Spleen (tissue), 11 donors: ENCODE data around the gene FAM171A1. TPM values are rescaled to one million over a fixed set of nuclear protein-coding genes. Genes with fewer than 3 reads are reported as not detected.

Source experiments
- DNase-seq: peaks from one replicate; pipeline ENCODE4 v3.0.0-alpha.2; 2020
- H3K27ac ChIP-seq, 8 donors: fragments of 200-600 bp; sonication (generic) in 7 of 8; 1 replicate in 4 of 8; 2 replicates in 4 of 8; pipeline versions ENCODE4 v1.5.0 to v1.8.0; 2016 to 2021; ENCODE audit warnings: inconsistent platforms in 4 of 8, mild to moderate bottlenecking in 4 of 8, moderate library complexity in 1 of 8
- H3K27me3 ChIP-seq, 7 donors: fragments of 200-600 bp; sonication (generic) in 6 of 7; replicated peaks in 1 of 7; 1 replicate in 4 of 7; 2 replicates in 3 of 7; pipeline versions ENCODE4 v1.5.0 to v1.8.0; 2016 to 2021; ENCODE audit warnings: inconsistent platforms in 3 of 7, mild to moderate bottlenecking in 1 of 7
- H3K36me3 ChIP-seq, 6 donors: fragments of 200-600 bp; sonication (generic) in 5 of 6; 1 replicate in 4 of 6; 2 replicates in 2 of 6; pipeline versions ENCODE4 v1.5.0 to v1.8.0; 2016 to 2021; ENCODE audit warnings: inconsistent platforms in 2 of 6
- H3K4me1 ChIP-seq, 6 donors: fragments of 200-600 bp; sonication (generic) in 5 of 6; 1 replicate in 3 of 6; 2 replicates in 3 of 6; pipeline versions ENCODE4 v1.5.0 to v1.8.0; 2016 to 2021; ENCODE audit warnings: inconsistent platforms in 3 of 6
- H3K4me3 ChIP-seq, 8 donors: fragments of 200-600 bp; sonication (generic) in 7 of 8; 1 replicate in 4 of 8; 2 replicates in 4 of 8; pipeline versions ENCODE4 v1.5.0 to v1.8.0; 2016 to 2021; ENCODE audit warnings: inconsistent platforms in 4 of 8, mild to moderate bottlenecking in 4 of 8, moderate library complexity in 2 of 8
- H3K9me3 ChIP-seq, 8 donors: fragments of 200-600 bp; sonication (generic) in 7 of 8; 1 replicate in 4 of 8; 2 replicates in 4 of 8; pipeline versions ENCODE4 v1.5.0 to v1.8.0; 2016 to 2021; ENCODE audit warnings: inconsistent platforms in 4 of 8
- POLR2A ChIP-seq, 3 donors: fragments of 450-650 bp; IDR thresholded peaks; one replicate each; pipeline ENCODE4 v1.5.1; 2017; ENCODE audit warnings: antibody characterized with exemption in 3 of 3, mild to moderate bottlenecking in 1 of 3
- POLR2AphosphoS5 ChIP-seq, 3 donors: sonication (generic); formaldehyde crosslinking; IDR thresholded peaks; one replicate each; pipeline ENCODE4 v1.5.1; 2017; ENCODE audit warnings: antibody characterized with exemption in 3 of 3
- WGBS, 5 donors: extraction: QIAGEN DNeasy Blood & Tissue Kit in 3 of 5; methylation state at CpG; one replicate each; pipeline versions ENCODE4 v1.1.5 to v1.1.7; 2013 to 2018; 5-methylcytosine and 5-hydroxymethylcytosine counted together
- intact Hi-C: fragments of 100-400 bp; cut with DNase I; formaldehyde crosslinking; loops from one replicate; pipeline ENCODE4 v1.15.0; 2023; ENCODE audit warnings: low total_unique reads
- polyA plus RNA-seq, 3 donors: library from polyadenylated mRNA; stranded (reverse); fragments of 200-250 nt; gene quantifications; one replicate each; pipeline ENCODE4 v1.2.1, GENCODE V29; 2013
- total RNA-seq, 7 donors: library from RNA; depleted of rRNA in 3 of 7; stranded (reverse); fragments of >200 nt in 3 of 7; fragmentation: NEBNext Ultra II Directional in 4 of 7; extraction: Animal tissue kit (Norgen Biotek cat#: 25700) in 4 of 7; gene quantifications; one replicate each; pipeline versions ENCODE4 v1.1.0 to v1.2.1, GENCODE V29; 2016 to 2021
- TF ChIP-seq, protein P1 (sequence below), 11 experiments: fragments of 200-600 bp in 7 of 11; fragments of 450-650 bp in 4 of 11; sonication (generic) in 4 of 11; IDR thresholded peaks in 8 of 11; conservative IDR thresholded peaks in 3 of 11; 1 replicate in 7 of 11; 2 replicates in 4 of 11; pipeline versions ENCODE4 v1.4.0 to v1.8.0; 2016 to 2021; ENCODE audit warnings: antibody characterized with exemption in 11 of 11, inconsistent platforms in 4 of 11, mild to moderate bottlenecking in 1 of 11
- donor health status: healthy with polysubstance abuse.
- donor health status: DM: no; HTN: no; CAD: no; lungs with moderate emphysema.
- donor health status: DM: no; HTN: no; CAD: no.
- donor health status: Bipolar disorder and iron deficiency.
- donor health status: healthy.
- donor health status: DM: no; HTN: no; CAD: no.
- donor health status: DM: yes; HTN: yes; CAD: no.

Gene FAM171A1
- total and polyA plus RNA-seq, 10 donors: 3.5 to 34.0 (median 19.6) TPM

DNA sequence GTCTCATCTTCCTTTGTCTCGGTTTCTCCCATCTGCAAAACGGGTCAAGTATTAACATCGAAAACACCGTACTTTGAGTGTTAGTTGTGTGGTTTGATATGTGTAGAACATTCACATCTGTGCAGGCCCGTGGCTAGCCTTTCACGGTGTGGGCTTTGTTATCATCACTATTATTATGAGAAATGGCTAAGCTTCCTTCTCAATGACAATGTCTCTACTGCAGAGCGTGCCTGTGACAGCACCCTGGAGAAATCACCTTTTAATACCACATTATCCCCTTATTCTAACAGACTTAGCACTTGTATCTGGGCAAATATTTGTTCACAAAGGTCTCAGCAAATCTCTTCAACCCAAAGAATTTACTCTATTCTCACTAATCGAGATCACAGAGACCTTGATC is 55.8 kb downstream of the FAM171A1 start:
- WGBS, 5 donors: 86 to 94% (median 91%) methylated on average over 8 of the region's 8 CpGs
- TF ChIP-seq, protein P1, sequence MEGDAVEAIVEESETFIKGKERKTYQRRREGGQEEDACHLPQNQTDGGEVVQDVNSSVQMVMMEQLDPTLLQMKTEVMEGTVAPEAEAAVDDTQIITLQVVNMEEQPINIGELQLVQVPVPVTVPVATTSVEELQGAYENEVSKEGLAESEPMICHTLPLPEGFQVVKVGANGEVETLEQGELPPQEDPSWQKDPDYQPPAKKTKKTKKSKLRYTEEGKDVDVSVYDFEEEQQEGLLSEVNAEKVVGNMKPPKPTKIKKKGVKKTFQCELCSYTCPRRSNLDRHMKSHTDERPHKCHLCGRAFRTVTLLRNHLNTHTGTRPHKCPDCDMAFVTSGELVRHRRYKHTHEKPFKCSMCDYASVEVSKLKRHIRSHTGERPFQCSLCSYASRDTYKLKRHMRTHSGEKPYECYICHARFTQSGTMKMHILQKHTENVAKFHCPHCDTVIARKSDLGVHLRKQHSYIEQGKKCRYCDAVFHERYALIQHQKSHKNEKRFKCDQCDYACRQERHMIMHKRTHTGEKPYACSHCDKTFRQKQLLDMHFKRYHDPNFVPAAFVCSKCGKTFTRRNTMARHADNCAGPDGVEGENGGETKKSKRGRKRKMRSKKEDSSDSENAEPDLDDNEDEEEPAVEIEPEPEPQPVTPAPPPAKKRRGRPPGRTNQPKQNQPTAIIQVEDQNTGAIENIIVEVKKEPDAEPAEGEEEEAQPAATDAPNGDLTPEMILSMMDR (IDR thresholded peaks at IDR 0.05 in 8 of 11, conservative IDR thresholded peaks at IDR 0.05 in 3 of 11): no peak
- no peak for TF ChIP-seq POLR2AphosphoS5 (IDR thresholded peaks at IDR 0.05)
- no peak for TF ChIP-seq POLR2A (IDR thresholded peaks at IDR 0.05)
- no peak for DNase-seq
- Histone ChIP-seq H3K27ac (no peak overlapping the region), H3K9me3 (no peaks in the 10 kb centered on the region), H3K4me3 (no peak overlapping the region), H3K27me3 (no peaks in the 10 kb centered on the region), H3K36me3 (no peaks in the 10 kb centered on the region), H3K4me1 (peaks cover 0 to 18% (median 7%) of the 10 kb centered on the region in 6 donors)
- intact Hi-C loops: no loop called here

DNA sequence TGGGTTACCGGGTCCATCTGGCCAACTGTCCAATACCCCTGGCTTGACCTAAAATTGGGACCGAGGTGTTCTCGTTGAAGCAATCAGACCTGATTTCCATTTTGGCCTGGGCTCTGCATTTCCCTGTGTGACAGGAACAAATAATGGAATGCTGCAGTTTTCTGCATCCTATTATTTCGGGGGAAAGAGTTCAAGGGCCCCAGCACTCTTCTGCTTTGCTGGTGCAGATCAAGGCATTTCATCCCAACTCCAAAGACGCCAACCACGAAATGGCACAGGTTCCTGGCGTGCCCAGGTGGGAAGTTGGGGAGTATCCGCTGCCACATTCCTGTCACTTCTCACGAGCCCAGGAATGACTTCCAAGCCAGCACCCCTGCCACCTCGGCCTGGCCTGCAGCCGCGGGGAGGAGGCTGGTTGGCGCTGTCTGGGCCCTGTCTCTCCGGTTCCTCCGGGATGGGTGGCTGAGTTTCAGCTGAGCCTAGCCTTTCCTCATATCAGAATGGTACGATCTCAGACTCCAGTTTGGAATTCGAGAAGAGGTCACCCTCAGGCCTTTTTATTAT is 56.5 kb downstream of the FAM171A1 start:
- intact Hi-C loops: no loop called here
- Histone ChIP-seq H3K4me3 (no peak overlapping the region), H3K27me3 (no peaks in the 10 kb centered on the region), H3K9me3 (no peaks in the 10 kb centered on the region), H3K27ac (peak overlapping the region in 6 of 8 donors; percentile 15 to 71 (median 39)), H3K36me3 (no peaks in the 10 kb centered on the region), H3K4me1 (peaks cover 0 to 18% (median 7%) of the 10 kb centered on the region in 6 donors)
- TF ChIP-seq, protein P1 (IDR thresholded peaks at IDR 0.05 in 8 of 11, conservative IDR thresholded peaks at IDR 0.05 in 3 of 11): no peak
- TF ChIP-seq POLR2A (IDR thresholded peaks at IDR 0.05) (no peak), POLR2AphosphoS5 (IDR thresholded peaks at IDR 0.05) (no peak)
- WGBS, 5 donors: 88 to 94% (median 92%) methylated on average over 17 of the region's 17 CpGs
- no peak for DNase-seq

DNA sequence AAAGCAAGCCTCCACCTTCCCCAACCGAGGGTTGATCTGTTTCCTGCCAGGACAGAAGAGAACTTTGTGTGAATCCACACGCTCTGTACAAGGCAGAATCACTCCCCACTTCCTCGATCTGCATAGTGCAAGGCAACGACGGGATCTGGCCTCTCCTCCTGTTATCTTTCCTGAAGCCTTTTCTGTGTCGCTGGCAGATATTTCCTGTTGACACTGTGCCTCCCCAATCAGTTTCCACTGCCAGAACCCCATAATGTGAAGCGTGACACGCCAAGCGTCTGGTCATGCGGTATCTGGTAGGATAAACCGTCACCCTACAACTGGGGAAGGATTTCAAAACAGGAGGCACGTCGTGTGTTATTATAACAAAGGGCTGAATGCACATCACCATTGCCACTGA is 57.2 kb downstream of the FAM171A1 start:
- Histone ChIP-seq H3K36me3 (no peaks in the 10 kb centered on the region), H3K9me3 (no peaks in the 10 kb centered on the region), H3K4me3 (no peak overlapping the region), H3K4me1 (peaks cover 0 to 18% (median 7%) of the 10 kb centered on the region in 6 donors), H3K27ac (peak overlapping the region in 6 of 8 donors; percentile 15 to 71 (median 39)), H3K27me3 (no peaks in the 10 kb centered on the region)
- intact Hi-C loops: no loop called here
- TF ChIP-seq, protein P1 (IDR thresholded peaks at IDR 0.05 in 8 of 11, conservative IDR thresholded peaks at IDR 0.05 in 3 of 11): no peak
- peak in 1 of 3 donors; percentile 67 for TF ChIP-seq POLR2AphosphoS5 (IDR thresholded peaks at IDR 0.05)
- TF ChIP-seq POLR2A (IDR thresholded peaks at IDR 0.05): no peak
- WGBS, 5 donors: 11 to 20% (median 13%) methylated on average over 13 of the region's 13 CpGs
- no peak for DNase-seq

DNA sequence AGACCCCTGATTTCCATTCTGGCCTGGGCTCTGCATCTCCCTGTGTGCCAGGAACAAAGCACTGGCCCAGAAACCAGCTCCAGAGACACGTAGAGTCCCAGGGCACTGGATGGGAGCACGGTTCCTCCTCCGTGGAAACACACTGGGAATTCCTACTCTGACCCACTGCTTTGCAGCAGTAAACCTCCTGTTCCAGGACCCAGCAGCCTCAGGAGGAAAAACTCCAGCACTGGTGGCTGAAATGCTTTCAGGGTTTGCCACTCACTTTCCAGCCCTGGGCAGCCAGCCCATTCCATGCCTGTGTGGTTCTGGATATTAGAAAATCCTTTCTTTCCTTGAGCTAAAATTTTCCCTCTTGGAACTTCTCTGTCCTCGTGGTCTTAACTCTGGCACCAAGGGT is 58.0 kb downstream of the FAM171A1 start:
- H3K9me3 ChIP-seq: no peaks in the 10 kb centered on the region
- no peaks in the 10 kb centered on the region for H3K27me3 ChIP-seq
- TF ChIP-seq, protein P1 (IDR thresholded peaks at IDR 0.05 in 8 of 11, conservative IDR thresholded peaks at IDR 0.05 in 3 of 11): no peak
- no peak for TF ChIP-seq POLR2AphosphoS5 (IDR thresholded peaks at IDR 0.05)
- TF ChIP-seq POLR2A (IDR thresholded peaks at IDR 0.05): no peak
- H3K36me3 ChIP-seq: no peaks in the 10 kb centered on the region
- intact Hi-C loops: no loop called here
- H3K27ac ChIP-seq: peak overlapping the region in 3 of 8 donors; percentile 41 to 71 (median 58)
- DNase-seq: no peak
- 45 to 76% (median 69%) methylated on average over 4 of the region's 4 CpGs for WGBS, 5 donors
- H3K4me3 ChIP-seq: peak overlapping the region in 1 of 8 donors; percentile 4
- peaks cover 0 to 18% (median 7%) of the 10 kb centered on the region in 6 donors for H3K4me1 ChIP-seq
